ENCODE results near the gene PARP12.

DNA sequence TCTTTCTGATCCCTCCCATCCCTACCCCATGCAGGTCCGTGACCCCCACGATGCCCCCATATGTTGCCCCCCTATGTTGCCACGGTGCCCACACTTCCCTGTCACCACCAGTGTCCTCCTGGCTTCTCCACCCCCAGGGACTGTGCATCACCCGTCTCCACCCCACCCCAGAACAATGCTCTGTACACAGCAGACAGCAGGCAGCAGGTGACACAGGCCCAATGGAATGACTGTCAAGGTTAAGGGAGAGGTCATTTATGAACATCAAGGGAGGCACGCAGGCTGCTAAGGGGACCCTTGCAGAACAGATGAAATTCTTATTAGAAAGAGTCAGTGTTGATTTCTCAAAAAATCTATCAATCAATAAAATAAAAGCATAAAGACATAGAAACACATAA is 71.5 kb downstream of the PARP12 start:
- no peak for TF ChIP-seq TSHZ1 (CRISPR knock-in tag; IDR thresholded peaks at IDR 0.05)
- no peak for TF ChIP-seq MBD2 (IDR thresholded peaks at IDR 0.05; ENCODE audit: borderline replicate concordance, low read depth)
- no peak for TF ChIP-seq ZNF431 (CRISPR knock-in tag; IDR thresholded peaks at IDR 0.05)
- TF ChIP-seq JUN (IDR thresholded peaks at IDR 0.05; ENCODE audit: borderline replicate concordance, low read depth, low read length), result no peak
- no peak for TF ChIP-seq JUN (CRISPR knock-in tag; IDR thresholded peaks at IDR 0.05; ENCODE audit: borderline replicate concordance)
- TF ChIP-seq RNF2 (IDR thresholded peaks at IDR 0.05), result no peak
- no peak for TF ChIP-seq TAF1 (IDR thresholded peaks at IDR 0.05; ENCODE audit: control insufficient read depth, extremely low read depth, insufficient read depth, low read length, severe bottlenecking)
- TF ChIP-seq, protein P1, sequence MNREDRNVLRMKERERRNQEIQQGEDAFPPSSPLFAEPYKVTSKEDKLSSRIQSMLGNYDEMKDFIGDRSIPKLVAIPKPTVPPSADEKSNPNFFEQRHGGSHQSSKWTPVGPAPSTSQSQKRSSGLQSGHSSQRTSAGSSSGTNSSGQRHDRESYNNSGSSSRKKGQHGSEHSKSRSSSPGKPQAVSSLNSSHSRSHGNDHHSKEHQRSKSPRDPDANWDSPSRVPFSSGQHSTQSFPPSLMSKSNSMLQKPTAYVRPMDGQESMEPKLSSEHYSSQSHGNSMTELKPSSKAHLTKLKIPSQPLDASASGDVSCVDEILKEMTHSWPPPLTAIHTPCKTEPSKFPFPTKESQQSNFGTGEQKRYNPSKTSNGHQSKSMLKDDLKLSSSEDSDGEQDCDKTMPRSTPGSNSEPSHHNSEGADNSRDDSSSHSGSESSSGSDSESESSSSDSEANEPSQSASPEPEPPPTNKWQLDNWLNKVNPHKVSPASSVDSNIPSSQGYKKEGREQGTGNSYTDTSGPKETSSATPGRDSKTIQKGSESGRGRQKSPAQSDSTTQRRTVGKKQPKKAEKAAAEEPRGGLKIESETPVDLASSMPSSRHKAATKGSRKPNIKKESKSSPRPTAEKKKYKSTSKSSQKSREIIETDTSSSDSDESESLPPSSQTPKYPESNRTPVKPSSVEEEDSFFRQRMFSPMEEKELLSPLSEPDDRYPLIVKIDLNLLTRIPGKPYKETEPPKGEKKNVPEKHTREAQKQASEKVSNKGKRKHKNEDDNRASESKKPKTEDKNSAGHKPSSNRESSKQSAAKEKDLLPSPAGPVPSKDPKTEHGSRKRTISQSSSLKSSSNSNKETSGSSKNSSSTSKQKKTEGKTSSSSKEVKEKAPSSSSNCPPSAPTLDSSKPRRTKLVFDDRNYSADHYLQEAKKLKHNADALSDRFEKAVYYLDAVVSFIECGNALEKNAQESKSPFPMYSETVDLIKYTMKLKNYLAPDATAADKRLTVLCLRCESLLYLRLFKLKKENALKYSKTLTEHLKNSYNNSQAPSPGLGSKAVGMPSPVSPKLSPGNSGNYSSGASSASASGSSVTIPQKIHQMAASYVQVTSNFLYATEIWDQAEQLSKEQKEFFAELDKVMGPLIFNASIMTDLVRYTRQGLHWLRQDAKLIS (CRISPR knock-in tag; IDR thresholded peaks at IDR 0.05), result no peak
- no peak for TF ChIP-seq POLR2A (conservative IDR thresholded peaks at IDR 0.05)
- no peak for TF ChIP-seq SETDB1 (IDR thresholded peaks at IDR 0.05; ENCODE audit: low read length)
- TF ChIP-seq CTCF (IDR thresholded peaks at IDR 0.05 in 2 of 3, conservative IDR thresholded peaks at IDR 0.05 in 1 of 3; ENCODE audit: insufficient read depth in 2 of 3, low read depth in 1 of 3, low read length in 3 of 3), result no peak
- no peak for TF ChIP-seq POLR2AphosphoS5 (IDR thresholded peaks at IDR 0.05; ENCODE audit: control insufficient read depth, insufficient read depth, low read depth, low read length)
- TF ChIP-seq CBX5 (IDR thresholded peaks at IDR 0.05; ENCODE audit: borderline replicate concordance, low read depth), result no peak
- TF ChIP-seq, protein P2, sequence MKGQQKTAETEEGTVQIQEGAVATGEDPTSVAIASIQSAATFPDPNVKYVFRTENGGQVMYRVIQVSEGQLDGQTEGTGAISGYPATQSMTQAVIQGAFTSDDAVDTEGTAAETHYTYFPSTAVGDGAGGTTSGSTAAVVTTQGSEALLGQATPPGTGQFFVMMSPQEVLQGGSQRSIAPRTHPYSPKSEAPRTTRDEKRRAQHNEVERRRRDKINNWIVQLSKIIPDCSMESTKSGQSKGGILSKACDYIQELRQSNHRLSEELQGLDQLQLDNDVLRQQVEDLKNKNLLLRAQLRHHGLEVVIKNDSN (CRISPR knock-in tag; IDR thresholded peaks at IDR 0.05), result no peak

Data from K562 (cell line).